GM13977 (cell line): ENCODE measurements around the gene FIBP.

Source experiments
- DNase-seq: peaks from one replicate; pipeline ENCODE4 v3.0.0; 2012; ENCODE audit warnings: low spot score
- CTCF ChIP-seq: IDR thresholded peaks from 2 replicates; pipeline ENCODE4 v1.5.1; 2012; ENCODE audit warnings: mild to moderate bottlenecking, control low read depth; ENCODE audit not compliant: insufficient read depth; ENCODE audit errors: extremely low read depth, missing control alignments
- in situ Hi-C: fragments of 300-500 bp; cut with MboI; formaldehyde crosslinking; loops from one replicate; pipeline ENCODE4 v1.12.0; 2022; ENCODE audit warnings: low sequenced_read_pairs, low pct_unique_long_range_greater_than_20kb, mixed read lengths, inconsistent platforms; ENCODE audit not compliant: unreplicated experiment

The FIBP gene

DNA sequence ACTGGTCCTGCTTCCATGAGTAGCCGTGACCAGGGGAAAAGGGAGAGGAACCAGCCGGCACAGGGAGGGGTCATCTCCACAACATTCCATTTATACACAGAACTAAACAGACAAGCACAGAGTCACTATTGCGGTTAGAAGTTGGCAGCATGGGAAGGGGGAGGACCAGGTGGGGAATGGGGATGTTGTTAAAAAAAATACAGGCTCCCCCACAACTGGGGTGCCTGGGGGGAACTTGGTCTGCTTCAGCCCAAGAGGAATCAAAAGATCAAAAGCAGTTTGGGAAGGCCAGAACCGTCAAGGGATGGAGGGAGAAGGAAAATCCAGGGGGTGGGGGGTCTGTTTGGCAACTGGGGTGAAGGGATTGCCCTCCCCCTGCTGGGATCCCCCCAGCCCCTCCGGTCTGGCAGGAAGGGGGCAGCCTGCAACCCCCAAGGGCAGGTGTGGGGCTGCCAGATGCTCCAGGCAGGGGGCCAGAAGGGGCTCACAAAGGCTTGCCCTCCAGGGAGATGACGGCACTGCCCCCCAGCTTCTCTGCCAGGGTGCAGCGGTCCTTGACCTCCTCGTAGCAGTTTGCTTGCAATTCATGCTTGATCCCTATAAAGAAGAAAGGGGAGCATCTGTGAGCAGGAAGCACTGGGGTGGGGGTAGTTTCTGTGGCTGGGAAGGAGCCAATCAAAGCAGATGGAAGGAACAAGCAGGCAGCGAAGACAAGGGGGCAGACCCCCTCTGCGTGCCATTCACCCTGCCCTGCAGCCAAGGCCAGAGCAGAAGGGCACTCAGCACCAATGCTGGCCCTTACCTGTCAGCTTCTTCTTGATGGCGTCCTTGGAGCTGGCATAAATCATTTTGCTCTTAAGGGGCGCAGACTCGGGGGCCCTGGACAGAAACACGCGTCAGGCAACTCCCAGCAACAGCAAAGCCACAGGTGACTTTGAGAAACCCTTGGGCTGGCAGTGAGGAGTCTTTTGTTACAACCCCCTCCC is 33.1 kb downstream of the FIBP start:
- DNase-seq: no peak

DNA sequence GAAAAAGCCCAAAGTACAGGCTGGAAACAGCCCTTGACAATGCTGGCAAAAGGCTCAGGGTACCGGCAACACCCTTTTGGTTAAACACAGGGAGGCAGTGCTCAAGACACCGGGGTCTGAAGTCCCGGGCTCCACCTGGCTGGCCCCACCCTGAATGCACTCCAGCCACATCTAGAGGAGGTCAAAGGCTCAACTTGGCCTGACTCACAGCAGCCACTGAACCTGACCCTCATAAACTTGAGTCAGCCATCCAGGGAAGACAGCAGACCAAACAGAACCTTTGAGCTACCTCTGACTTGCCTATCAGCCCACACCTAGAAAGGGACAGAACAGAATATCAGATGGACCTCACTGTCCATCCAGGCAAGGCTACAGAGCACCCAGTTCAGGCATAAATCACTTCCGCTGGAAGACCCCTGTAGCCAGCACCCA is 34.1 kb downstream of the FIBP start:
- in situ Hi-C loops: no loop called here
- DNase-seq: no peak
- no peak for TF ChIP-seq CTCF

More for the DNA sequence above, 33.1 kb downstream of the FIBP start:
- in situ Hi-C loops: no loop called here
- TF ChIP-seq CTCF: no peak

- in situ Hi-C loops: no loop called here
- no peak for TF ChIP-seq CTCF
- DNase-seq: no peak
These were observed 34.9 kb downstream of the FIBP start for GRCh38 chr11:65853246-65853979.

DNA sequence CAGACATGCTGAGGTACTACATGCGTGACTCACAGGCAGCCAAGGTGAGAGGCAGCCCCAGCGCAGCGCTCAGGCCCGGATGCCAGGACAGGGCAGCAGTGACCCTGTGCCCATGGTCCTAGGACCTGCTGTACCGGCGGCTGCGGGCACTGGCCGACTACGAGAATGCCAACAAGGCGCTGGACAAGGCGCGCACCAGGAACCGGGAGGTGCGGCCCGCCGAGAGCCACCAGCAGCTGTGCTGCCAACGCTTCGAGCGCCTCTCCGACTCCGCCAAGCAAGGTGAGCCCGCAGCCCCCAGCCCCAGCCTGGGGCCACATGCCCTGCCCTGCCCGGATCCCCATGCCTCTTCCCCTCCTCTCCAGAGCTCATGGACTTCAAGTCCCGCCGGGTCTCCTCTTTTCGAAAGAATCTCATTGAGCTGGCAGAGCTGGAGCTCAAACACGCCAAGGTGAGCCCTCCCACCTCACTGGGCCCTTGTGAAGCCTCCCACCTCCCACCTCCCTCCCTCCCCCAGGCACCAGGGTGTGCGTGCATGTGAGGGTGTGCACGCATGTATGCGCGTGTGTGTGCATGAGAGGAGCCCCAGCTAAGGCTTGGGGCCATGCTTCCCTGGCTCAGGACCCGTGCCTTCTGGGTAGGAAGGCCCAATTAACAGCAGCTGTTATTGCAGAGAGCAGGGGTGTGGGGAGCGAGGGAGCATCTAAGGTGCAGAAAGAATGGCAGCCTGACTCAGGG is 35.6 kb downstream of the FIBP start:
- TF ChIP-seq CTCF: no peak
- in situ Hi-C loops: no loop called here
- no peak for DNase-seq

DNA sequence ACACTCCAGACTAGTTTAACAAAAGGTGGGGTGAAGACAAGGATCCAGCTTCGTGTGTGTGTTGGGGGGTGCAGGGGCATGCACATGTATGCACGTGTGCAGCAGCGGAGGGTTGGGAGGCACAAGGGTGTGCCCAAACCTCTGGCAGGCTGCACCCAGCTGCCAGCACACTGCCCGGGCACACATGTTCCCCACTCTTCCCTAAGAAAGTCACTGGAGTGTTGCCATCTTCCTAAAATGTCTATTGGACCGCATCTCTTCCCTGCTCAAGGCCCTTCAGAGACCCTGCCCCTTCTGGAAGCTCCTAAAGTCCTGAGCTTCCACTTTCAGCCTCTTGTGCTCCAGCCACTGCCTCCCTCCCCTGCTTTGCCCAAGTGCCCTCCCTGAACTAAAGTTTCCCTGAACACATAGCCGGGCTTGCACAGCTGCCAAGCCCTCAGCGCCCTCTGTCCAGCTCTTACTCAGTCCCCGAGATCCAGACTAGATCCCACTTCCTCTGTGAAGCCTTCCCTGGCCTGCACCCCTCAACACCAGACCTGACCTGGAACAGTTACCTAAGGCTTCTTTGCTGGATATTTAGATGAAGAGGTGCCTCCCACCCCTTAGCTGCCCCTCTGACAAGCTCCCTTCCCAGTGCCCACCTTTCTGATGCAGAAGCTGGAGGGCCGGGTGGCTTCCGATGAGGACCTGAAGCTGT is 36.3 kb downstream of the FIBP start:
- no peak for DNase-seq
- TF ChIP-seq CTCF: no peak
- in situ Hi-C loops: no loop called here
